GM21529 (cell line): ENCODE data around the gene LACTBL1.

ENCODE experiments used
- ATAC-seq: cut with Tn5 transposase; IDR thresholded peaks from one replicate; pipeline ENCODE4 v1.9.1; 2021; ENCODE audit not compliant: unreplicated experiment

LACTBL1 gene

GRCh38 chr1:22913421-22914141 is 59.1 kb downstream of the LACTBL1 start:
- ATAC-seq, result no peak

- ATAC-seq, result no peak
Observed at GRCh38 chr1:22912311-22912710, 60.4 kb downstream of the LACTBL1 start.

- no peak for ATAC-seq
Observed at GRCh38 chr1:22910986-22911651, 61.5 kb downstream of the LACTBL1 start.

GRCh38 chr1:22910286-22910685 is 62.4 kb downstream of the LACTBL1 start:
- ATAC-seq, result no peak

- no peak for ATAC-seq
Observed at GRCh38 chr1:22908880-22909426, 63.7 kb downstream of the LACTBL1 start.

GRCh38 chr1:22907528-22907927 is 65.1 kb downstream of the LACTBL1 start:
- no peak for ATAC-seq

- no peak for ATAC-seq
Observed at GRCh38 chr1:22906968-22907367, 65.7 kb downstream of the LACTBL1 start.

- no peak for ATAC-seq
Observed at GRCh38 chr1:22903113-22903512, 69.6 kb downstream of the LACTBL1 start.
